ENCODE data around the gene NAP1L1. TPM values are rescaled to one million over a fixed set of nuclear protein-coding genes. Genes with fewer than 3 reads are reported as not detected.

Gene NAP1L1
- total RNA-seq (2022), result 394 and 467 TPM in 2 replicates
- percentile 99 among the genes with signal in this experiment for Bru-seq, nascent RNA
- BruChase-seq, experiment 1, labeled RNA remaining after a 6-hour chase, result percentile 97 among the genes with signal in this experiment
- BruChase-seq, experiment 2, labeled RNA remaining after a 2-hour chase, result percentile 98 among the genes with signal in this experiment
- long read RNA-seq, full-length matches to known transcripts, result 54 of 120 reads
- long read RNA-seq, partial matches to known transcripts, result 16 of 120 reads
- long read RNA-seq, other reads (novel, unspliced or antisense), result 50 of 120 reads

GRCh38 chr12:76083904-76084862 lies at the start of gene NAP1L1:
NAP1L1 (minus strand) TSS chr12:76084685; CDS start chr12:76074219, 10,466 bp downstream.
- Mint-ChIP-seq H3K4me3 (ENCODE audit: low read depth, unreplicated experiment) (peak within 1 kb of the TSS; percentile 99), H3K27ac (ENCODE audit: unreplicated experiment) (peak within 1 kb of the TSS; percentile 97), H3K27me3 (ENCODE audit: unreplicated experiment) (no peaks in the 10 kb centered on the region), H3K4me1 (ENCODE audit: low read depth, unreplicated experiment) (peaks cover 31% of the 10 kb centered on the region), H3K36me3 (ENCODE audit: insufficient read depth, unreplicated experiment) (peaks cover 44% of the 10 kb centered on the region), H3K9me3 (ENCODE audit: low read depth, unreplicated experiment) (no peaks in the 10 kb centered on the region)
- intact Hi-C loops (cut with micrococcal nuclease; ENCODE audit: unreplicated experiment), result loop anchor here (2.0 to 10.0 kb wide), 3 partner anchors 263 to 471 kb away; partner anchors contain the start of gene OSBPL8
- TF ChIP-seq CTCF (IDR thresholded peaks at IDR 0.05; ENCODE audit: unreplicated experiment), result no peak
- peak; percentile 98 for DNase-seq
- BruUV-seq (replicated peaks), result no TSS peak
- CTCF ChIA-PET, result interaction anchor here (0.5 to 1.6 kb wide), 3 partner anchors 51 to 420 kb away, joined by 3 to 7 read pairs (median 5); no protein-coding TSS in a partner anchor

- Mint-ChIP-seq H3K9me3 (ENCODE audit: low read depth, unreplicated experiment) (no peaks in the 10 kb centered on the region), H3K27me3 (ENCODE audit: unreplicated experiment) (no peaks in the 10 kb centered on the region), H3K4me3 (ENCODE audit: low read depth, unreplicated experiment) (no peak overlapping the region), H3K4me1 (ENCODE audit: low read depth, unreplicated experiment) (no peaks in the 10 kb centered on the region), H3K27ac (ENCODE audit: unreplicated experiment) (no peak overlapping the region), H3K36me3 (ENCODE audit: insufficient read depth, unreplicated experiment) (no peaks in the 10 kb centered on the region)
- BruUV-seq (replicated peaks), result no TSS peak
- CTCF ChIA-PET, result no interaction called here
- no peak for DNase-seq
- TF ChIP-seq CTCF (IDR thresholded peaks at IDR 0.05; ENCODE audit: unreplicated experiment), result no peak
- intact Hi-C loops (cut with micrococcal nuclease; ENCODE audit: unreplicated experiment), result no loop called here
These were observed 43.1 kb upstream of the NAP1L1 start for GRCh38 chr12:76127588-76127987.

- DNase-seq, result no peak
- H3K4me1 Mint-ChIP-seq (ENCODE audit: low read depth, unreplicated experiment), result no peaks in the 10 kb centered on the region
- H3K27ac Mint-ChIP-seq (ENCODE audit: unreplicated experiment), result no peak overlapping the region
- H3K4me3 Mint-ChIP-seq (ENCODE audit: low read depth, unreplicated experiment), result no peak overlapping the region
- no peaks in the 10 kb centered on the region for H3K27me3 Mint-ChIP-seq (ENCODE audit: unreplicated experiment)
- no peaks in the 10 kb centered on the region for H3K36me3 Mint-ChIP-seq (ENCODE audit: insufficient read depth, unreplicated experiment)
- CTCF ChIA-PET, result no interaction called here
- no TSS peak for BruUV-seq (replicated peaks)
- intact Hi-C loops (cut with micrococcal nuclease; ENCODE audit: unreplicated experiment), result no loop called here
- H3K9me3 Mint-ChIP-seq (ENCODE audit: low read depth, unreplicated experiment), result peaks cover 3% of the 10 kb centered on the region
- no peak for TF ChIP-seq CTCF (IDR thresholded peaks at IDR 0.05; ENCODE audit: unreplicated experiment)
These were observed 40.0 kb upstream of the NAP1L1 start for GRCh38 chr12:76124456-76124855.

GRCh38 chr12:76123259-76124212 lies 39.1 kb upstream of the NAP1L1 start:
- H3K27me3 Mint-ChIP-seq (ENCODE audit: unreplicated experiment), result no peaks in the 10 kb centered on the region
- no peak overlapping the region for H3K4me3 Mint-ChIP-seq (ENCODE audit: low read depth, unreplicated experiment)
- CTCF ChIA-PET, result interaction anchor here (0.6 kb wide), 1 partner anchor 23 kb away, joined by 3 read pairs; no protein-coding TSS in a partner anchor
- no peaks in the 10 kb centered on the region for H3K4me1 Mint-ChIP-seq (ENCODE audit: low read depth, unreplicated experiment)
- intact Hi-C loops (cut with micrococcal nuclease; ENCODE audit: unreplicated experiment), result no loop called here
- no peak for DNase-seq
- no peaks in the 10 kb centered on the region for H3K36me3 Mint-ChIP-seq (ENCODE audit: insufficient read depth, unreplicated experiment)
- no peak overlapping the region for H3K27ac Mint-ChIP-seq (ENCODE audit: unreplicated experiment)
- no TSS peak for BruUV-seq (replicated peaks)
- TF ChIP-seq CTCF (IDR thresholded peaks at IDR 0.05; ENCODE audit: unreplicated experiment), result no peak
- peaks cover 3% of the 10 kb centered on the region for H3K9me3 Mint-ChIP-seq (ENCODE audit: low read depth, unreplicated experiment)

Data from Calu3 (cell line).